LHCN-M2 (cell line): ENCODE data around the gene DAPP1. TPM values are rescaled to one million over a fixed set of nuclear protein-coding genes. Genes with fewer than 3 reads are reported as not detected.
"Not testable (repeated sequence)": the region's sequence is repeated elsewhere in the genome, so short reads cannot be mapped to it uniquely, and the experiment has no call there.

Experiments used
- DNase-seq: peaks from one replicate; pipeline ENCODE4 v3.0.0-alpha.2; 2012; ENCODE audit warnings: low read depth
- polyA plus RNA-seq: library from polyadenylated mRNA; unstranded; fragments of >200 nt; gene quantifications from one replicate; pipeline ENCODE4 v1.2.1, GENCODE V29; 2012; ENCODE audit warnings: missing spikeins
- total RNA-seq: library from RNA; depleted of rRNA; stranded (reverse); fragments of >200 nt; gene quantifications from 2 replicates; pipeline ENCODE4 v1.2.3, GENCODE V29; 2014; rRNA removed

Gene DAPP1, protein sequence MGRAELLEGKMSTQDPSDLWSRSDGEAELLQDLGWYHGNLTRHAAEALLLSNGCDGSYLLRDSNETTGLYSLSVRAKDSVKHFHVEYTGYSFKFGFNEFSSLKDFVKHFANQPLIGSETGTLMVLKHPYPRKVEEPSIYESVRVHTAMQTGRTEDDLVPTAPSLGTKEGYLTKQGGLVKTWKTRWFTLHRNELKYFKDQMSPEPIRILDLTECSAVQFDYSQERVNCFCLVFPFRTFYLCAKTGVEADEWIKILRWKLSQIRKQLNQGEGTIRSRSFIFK
- total RNA-seq = not detected in 2 replicates
- polyA plus RNA-seq = not detected

DNA sequence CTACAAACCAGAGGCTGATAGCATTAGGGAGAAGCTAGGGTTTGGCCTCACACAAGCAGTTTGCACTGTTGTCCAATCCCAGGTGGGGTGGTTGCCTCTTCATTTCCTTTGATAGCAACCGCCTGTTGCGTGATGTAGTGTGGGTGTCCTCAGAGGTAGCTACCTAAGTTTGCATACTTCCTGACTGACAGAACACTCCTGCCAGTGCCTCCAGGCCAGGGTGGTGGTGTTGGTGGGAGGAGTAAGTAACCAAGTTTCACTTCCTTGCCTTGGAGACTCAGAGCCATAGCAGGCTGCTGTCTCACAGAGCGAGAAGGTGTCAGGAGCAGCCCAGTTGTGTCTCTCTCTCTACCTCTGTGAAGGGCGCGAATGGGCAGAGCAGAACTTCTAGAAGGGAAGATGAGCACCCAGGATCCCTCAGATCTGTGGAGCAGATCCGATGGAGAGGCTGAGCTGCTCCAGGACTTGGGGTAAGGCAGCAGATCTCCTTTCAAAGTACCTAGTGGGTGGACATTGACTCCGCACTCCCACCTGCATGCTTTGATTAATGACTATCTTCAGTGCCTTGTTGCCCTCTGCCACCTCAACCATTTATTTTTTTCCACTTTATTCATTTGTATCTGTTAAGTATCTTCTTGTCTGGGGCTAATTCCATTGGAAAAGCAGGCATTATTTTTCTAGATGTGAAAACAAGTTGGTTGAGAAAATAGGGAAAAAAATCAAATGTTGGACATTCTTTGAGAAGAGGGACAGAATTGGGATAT, at the start of gene DAPP1:
TSS of gene DAPP1 (plus strand) at position 283 of the 764 bp plus-strand sequence. CDS start at position 370, 87 bp downstream.
- no peak for DNase-seq

DNA sequence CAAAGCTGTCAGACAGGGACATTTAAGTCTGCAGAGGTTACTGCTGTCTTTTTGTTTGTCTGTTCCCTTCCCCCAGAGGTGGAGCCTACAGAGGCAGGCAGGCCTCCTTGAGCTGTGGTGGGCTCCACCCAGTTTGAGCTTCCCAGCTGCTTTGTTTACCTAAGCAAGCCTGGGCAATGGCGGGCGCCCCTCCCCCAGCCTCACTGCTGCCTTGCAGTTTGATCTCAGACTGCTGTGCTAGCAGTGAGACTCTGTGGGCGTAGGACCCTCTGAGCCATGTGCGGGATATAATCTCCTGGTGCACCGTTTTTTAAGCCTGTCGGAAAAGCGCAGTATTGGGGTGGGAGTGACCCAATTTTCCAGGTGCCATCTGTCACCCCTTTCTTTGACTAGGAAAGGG, 45.8 kb upstream of the DAPP1 start:
- DNase-seq = not testable (repeated sequence)

DNA sequence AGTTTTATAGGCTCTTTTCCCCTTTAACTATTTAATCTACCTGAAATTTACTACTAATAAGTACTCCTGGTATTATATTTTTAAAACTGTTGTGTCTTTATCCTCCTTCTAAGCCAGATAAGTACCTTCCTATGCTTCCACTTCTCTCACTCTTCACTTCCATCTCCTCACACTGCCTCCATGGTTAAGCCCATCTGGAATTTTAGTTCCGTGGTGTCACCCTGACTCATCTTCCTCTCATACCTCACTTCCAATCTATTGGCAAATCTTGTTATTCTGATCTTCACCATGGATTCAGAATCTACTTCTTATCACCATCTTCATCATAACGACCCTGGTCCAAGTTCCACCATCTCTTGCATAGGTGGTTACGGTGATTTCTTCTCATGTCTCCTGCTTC, 32.7 kb upstream of the DAPP1 start:
- DNase-seq = no peak

DNA sequence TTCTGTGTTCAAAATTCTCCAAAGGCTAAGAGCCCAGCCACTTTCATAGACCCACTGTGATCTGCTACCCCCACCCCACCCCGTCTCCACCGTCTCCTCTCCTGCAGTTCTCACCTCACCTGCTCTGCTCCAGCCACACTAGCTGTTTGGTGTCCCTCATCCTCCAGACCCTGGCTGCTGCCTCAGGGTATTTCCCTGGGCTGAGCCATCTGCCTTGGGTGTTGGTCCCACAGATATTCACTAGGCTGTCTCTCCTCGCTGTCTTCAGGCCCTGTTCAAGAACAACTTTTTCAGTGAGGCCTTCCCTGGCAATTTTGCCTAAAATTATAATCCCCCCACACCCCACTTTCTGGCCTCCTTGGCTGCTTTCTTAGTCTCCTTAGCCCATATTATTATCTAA, 31.8 kb upstream of the DAPP1 start:
- no peak for DNase-seq

DNA sequence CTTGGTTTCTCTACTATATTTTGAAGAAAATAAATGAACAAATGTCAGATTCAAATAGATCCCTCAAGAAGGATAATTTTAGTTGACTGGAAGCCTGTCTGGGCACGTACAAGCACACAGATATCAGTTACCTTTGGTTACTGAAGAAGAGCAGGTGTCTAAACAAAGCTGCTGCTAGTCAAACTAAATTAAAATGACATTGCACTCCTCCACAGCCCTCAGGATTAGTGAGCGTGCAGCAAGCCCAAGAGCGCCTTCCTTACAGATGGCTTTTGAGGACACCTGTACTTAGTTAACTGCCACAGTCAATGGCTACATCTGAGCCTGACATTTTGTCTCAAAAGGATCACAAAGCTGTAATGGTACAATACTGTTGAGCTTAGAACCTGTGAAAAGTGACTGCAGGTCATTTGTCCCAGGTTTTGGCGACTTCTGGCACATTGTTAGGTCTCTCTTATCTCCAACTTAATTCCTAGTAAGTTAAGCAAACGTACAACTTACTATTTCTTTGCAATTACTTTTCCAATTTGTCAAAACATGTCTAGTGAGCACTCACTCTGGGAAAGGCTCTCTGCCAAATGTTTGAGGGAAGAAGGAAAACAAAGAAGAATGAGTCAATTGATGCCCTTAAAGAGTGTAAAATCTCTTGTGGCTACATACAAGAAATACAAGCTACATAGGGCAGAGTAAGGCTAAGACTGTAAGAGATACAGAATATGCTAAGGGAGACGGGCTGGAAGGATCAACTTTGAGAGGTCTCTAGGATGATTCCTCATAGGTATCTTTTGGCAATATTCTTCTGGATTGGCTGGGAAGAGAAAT, 25.6 kb upstream of the DAPP1 start:
- DNase-seq = peak; percentile 39

DNA sequence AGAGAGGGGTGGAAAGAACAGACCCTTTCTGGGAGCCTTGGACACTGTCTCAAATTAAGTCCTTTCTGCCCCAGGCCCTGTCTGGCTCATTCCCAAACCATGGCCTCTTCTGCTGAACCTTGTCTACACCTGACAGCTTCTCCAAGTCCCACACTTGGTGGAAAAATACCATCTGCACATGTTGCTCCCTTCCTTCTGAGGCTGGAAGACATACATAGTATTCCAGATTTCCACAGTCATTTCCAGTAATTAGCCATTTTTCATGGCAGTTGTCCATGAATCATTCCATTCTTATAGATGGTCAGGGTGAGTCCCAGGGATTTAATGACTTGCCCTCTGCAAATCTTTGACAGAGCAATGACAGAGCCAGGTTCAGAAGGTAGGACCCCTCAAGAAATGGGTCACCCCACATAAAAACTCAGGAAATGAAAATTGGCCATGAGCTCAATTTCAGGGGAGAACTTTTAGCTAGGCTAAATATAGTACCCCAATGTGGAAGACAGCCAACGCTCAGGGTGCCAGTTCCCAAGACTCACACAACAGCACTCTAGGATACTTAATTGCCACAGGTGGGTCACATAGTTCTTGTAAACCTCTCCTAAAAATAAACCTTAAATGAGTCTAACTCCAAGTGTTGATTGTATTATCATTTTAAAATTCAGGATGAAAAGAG, 16.2 kb upstream of the DAPP1 start:
- DNase-seq = no peak

DNA sequence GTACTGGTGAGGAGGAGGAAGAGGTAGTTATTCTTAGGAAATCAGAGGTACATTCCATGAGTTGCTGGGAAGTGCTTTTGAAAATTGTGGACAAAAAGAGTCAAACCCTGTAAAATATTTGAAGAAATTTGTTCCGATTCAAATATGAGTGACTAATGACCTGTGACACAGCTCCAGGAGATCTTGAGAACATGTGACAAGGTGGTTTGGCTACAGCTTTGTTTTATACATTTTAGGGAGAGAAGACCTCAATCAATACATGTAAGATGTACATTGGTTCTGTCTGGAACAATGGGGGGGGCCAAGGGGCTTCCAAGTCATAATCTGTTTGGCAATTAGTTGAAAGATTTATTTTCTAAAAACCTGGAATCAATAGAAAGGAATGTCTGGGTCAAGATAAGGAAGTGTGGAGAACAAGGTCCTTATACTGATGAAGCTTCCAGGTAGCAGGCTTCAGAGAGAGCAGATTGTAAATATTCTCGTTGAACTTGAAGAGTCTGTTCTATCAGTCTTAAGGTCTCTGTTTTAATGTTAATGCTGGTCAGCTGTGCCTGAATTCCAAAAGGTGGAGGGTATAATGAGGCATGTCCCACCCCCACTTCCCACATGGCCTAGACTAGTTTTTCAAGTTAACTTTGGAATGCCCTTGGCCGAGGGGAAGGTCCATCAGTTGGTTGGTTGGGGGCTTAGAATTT, 15.5 kb upstream of the DAPP1 start:
- DNase-seq = no peak

DNA sequence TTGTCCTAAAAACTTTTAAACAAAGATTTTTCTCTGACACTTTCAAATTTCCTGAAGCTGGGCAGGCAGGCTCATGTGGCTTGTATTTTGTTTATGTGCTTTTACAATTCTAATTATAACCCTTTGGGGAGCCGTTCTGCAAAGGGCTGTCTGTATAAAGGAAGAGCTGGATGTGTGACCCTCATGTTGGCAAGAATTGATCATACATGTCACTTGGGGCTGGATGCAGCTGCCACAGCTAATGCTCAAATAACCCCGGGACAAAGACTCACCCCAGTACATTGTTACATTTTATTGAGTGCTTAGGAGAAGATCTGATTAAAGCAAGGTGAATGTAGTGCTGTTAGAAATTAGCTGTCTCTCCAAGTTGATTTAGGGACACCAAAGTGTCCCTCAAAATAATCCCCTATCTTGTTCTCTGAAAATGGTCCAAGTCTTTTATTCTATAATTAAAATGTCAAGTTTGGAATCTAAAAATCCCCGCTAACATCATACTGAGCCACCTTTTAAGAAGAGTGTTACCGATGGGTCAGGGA, 13.0 kb upstream of the DAPP1 start:
- DNase-seq = no peak

DNA sequence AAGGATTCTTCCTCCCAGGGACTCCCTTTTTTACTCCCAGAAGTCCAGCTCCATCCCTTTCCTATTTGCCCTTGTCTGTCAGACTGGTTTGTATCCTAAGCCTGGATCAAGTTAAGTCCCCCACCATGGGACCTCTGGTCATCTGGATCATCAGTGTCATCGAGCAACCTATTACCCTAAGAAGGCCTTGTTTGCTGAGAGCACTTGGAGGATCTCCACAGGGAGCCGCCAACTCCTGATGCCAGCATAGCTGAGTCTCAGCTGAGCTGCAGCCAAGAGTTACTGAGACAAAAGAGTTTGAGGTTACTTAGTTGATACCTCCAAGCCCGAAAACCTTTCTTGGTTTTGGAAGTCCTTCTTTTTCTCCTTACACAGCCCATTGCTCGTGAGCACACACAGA, 10.1 kb upstream of the DAPP1 start:
- no peak for DNase-seq

DNA sequence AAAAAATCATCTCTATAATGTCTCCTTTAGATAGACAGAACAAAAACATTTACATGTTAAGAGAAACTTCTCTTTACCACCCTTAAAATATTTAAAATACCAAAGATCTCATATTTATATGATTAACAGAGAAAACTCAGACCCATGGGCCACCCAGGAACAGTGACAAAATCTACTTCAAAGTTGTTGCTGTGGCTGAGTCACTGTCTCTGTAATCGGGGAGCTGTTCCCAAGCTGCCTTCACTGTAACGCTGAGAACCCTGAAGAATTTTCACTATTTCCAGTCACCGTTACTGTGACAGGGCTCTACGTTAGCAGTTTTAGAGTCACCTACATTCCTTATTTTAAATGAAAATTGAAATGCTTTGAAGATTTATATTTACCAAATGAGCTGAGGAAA, 9.0 kb upstream of the DAPP1 start:
- DNase-seq = no peak

DNA sequence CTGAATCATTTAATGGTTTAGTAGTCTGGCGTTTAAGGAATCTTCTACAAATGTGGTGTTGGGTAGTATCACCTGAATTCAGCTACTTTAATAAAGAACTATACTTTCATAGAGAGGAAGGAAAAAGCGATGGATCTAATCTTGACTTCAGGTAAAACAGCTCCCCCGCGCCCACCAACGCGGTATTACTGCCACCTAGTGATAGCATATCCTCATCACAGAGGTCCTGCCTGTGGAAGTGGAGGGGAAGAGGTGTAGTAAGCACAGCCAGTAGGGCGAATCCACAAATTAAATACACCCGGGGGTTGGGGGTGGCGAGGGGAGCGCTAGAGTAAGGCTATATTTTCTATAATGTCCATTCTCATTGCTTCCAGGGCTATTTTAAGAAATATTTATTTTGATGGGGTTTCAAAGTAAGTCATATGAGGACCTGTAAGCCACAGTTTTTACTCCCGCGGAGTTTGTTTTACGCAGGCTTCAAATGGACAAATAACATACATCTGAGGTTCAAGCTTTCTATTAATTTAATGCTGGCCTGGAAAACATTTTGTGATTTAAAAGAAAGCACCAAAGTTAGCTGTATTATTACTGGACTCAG, 8.3 kb upstream of the DAPP1 start:
- DNase-seq = peak; percentile 38

DNA sequence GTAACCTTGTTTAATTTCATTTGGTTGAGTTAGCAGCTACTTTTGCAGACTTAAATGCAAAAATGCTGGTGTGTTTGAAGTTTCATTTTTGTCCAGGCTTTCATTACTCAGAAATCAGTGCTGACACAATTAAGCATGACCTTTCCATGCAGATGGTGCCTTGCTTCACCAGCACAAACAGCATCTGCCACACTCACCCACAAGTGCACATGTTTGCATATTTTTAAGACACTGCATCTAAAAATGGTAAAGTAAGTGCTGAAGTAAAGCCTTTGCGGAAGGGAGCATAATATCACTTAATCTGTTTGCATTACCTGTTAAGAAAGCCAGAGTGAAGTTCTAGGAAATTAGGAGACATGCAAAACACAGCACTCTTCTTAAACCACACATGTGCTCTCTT, 7.3 kb upstream of the DAPP1 start:
- DNase-seq = no peak

DNA sequence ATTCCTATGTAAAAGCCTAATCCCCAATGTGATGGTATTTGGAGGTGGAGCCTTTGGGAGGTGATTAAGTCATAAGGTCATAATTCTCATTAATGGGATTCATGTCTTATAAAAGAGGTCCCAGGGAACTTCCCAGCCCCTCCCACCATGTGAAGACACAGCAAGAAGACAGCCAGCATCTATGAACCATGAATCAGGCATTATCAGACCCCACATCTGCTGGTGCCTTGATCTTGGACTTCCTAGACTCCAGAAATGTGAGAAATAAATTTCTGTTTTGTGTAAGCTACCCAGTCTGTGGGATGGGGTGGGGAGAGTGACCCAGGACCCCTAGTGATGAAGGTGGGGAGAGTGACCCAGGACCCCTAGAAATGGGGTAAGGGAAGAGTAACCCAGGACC, 6.1 kb upstream of the DAPP1 start:
- no peak for DNase-seq

DNA sequence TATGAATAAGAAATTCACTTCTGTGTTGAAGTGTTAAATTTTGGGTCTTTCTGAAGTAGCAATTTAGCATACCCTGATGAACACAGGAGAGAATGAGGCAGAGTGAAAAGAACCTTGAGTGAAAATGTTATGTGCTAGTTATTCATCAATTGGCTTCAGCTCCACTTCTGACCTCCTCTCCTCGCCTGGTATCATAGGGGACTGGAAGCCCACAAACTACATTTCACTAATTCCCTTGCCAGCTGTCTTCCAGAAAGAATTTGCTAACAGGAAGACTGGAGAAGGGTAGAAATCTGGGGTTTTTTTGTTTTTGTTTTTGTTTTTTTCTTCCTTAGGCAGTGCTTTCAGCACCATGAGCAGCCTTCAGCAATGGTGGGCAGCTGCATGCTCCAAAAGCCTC, 5.5 kb upstream of the DAPP1 start:
- no peak for DNase-seq

DNA sequence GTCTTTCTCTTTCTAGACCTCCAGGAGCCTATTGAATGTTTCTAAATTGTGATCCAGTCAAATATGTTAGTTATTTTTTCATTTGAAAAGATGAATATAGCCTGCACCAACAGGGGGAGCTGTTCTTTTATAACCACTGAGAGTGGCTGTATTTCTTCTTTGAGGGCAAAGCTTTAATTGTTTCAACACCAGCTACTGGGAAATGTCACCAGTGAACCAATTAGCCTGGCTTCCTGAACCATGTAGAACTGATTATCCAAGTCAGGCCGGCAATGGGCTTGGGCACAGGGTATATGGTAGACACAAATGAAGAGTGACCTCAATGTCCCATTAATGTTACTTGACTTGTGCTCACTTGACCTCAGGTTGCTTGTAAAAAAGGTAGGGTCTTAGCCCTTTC, 4.8 kb upstream of the DAPP1 start:
- DNase-seq = peak; percentile 23

DNA sequence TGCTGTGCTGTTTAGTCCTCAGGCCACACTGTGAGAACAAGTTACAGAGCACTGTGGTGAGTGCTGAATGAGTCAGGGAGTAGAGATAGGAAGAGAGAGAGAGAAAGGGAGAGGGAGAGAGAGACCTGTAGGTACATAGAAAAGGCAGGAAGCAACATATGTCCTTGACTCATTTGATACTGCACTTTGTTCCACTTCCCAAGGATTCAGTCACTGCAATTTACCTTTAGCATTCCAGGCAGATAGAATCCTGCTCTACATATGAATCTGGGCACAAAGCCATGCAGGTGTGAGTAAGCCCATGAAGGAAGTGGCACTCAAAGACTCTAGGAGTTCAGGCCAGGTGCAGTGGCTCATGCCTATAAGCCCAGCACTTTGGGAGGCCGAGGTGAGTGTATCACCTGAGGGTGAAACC, 1.0 kb upstream of the DAPP1 start:
- no peak for DNase-seq

DNA sequence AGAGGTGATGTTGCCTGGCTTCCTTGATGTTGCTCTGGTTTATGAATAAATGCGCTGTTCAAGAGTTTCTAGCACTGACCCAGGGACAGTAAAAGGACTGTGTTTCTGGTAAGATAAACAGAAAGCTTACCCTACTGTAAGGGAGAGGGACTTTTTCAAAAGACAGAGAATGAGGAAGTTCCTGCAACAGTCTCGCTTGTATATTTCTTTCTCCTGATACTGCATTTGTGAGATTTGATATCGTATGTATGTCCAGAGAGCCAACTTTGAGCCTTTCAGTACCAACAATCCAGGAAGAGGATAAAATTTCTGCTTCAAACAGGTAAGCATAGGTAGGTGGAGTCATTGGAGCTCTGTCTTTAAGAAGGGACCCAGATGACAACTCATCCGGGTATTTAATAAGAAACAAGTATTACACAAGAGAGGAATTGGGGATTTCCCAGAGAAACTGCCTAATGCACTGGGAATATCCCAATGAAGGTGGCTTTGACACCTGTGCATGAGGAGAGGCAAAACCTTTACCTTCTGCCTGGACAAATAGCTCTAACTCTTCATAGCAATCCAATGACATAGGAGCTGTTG, 773 bp downstream of the DAPP1 start:
- DNase-seq = no peak

DNA sequence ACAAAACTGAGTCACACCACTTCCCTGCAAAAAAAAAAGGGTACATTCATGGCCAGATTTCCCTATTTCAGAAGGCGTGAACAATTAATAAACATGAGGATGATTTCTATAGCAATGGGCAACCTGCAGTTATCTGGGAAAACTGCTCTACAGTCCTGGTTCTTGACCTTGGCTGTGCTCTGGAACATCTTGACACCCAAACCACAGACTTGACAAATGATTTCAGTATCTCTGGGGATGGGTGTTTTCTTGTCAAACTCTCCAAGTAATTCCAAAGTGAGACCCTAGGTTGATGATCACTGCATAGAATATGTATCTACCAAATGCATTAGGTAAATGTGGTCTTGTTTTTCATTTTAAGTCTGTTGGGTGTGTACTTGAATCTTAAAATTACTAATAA, 2.0 kb downstream of the DAPP1 start:
- no peak for DNase-seq

DNA sequence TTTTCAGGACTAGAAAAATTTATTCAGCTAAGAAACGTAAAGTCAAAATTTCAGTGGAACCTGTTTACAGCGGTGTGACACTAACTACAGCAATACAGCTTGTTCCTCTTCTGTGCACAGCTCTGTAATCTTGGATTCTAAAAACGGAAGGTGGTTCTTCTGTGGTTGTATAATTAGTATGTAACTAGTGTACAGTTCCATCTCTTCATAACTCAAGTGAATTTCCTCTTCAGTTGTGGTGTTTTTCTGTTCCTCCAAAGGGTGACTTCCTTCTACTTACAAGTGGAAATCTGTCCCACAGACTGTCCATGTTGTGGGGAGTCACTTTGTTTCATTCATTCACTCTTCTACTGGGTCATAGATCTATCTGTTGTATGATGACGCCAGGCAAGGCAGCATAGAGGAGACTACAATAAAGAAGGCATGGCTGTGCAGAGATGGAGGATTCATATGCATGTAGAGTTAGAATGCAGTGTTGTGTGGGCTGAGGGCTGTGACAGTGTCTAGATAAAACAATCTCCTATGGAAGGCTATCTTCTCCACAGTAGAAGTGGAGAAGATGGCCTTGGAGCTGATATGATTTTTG, 5.4 kb downstream of the DAPP1 start:
- no peak for DNase-seq

DNA sequence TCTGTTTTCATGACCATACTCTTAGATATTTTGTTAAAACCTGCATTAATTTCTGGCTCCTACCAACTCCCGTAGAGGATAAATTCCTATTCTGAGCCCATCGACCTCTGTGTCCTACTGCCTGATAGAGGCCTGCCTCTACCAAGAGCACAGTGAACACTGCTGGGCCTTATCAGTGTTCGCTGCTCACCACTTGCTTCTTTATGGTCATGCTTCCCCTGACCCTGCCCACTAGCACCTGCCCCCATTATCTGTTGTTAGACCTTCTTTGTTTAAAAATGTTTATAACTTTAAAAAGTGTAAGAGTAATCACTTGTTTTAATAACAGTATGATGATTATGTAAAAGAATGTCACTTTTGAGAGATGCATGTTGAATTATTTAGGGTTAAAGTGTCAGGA, 6.1 kb downstream of the DAPP1 start:
- DNase-seq = no peak
